Lower leg skin (tissue), 4 donors: ENCODE data around the gene NECAB2. TPM values are rescaled to one million over a fixed set of nuclear protein-coding genes. Genes with fewer than 3 reads are reported as not detected.

ENCODE experiments used
- DNase-seq, 2 donors: peaks; one replicate each; pipeline ENCODE4 v3.0.0-alpha.2; 2019; ENCODE audit warnings: low spot score in 2 of 2
- H3K4me3 ChIP-seq: fragments of 200-600 bp; sonication (generic); 2 replicates; pipeline ENCODE4 v1.5.1; 2017; ENCODE audit warnings: mild to moderate bottlenecking, low read depth; ENCODE audit not compliant: poor library complexity, severe bottlenecking
- POLR2A ChIP-seq, 2 donors: fragments of 450-650 bp; IDR thresholded peaks; one replicate each; pipeline ENCODE4 v1.6.1; 2016 to 2017; ENCODE audit warnings: antibody characterized with exemption in 2 of 2, mild to moderate bottlenecking in 1 of 2, moderate library complexity in 1 of 2
- WGBS, 2 donors: methylation state at CpG; one replicate each; pipeline ENCODE4 v1.1.5; 2018; 5-methylcytosine and 5-hydroxymethylcytosine counted together
- intact Hi-C: fragments of 100-400 bp; cut with DNase I; formaldehyde crosslinking; loops from one replicate; pipeline ENCODE4 v1.15.0; 2023; ENCODE audit warnings: low total_unique reads
- total RNA-seq, 4 donors: library from RNA; depleted of rRNA; stranded (reverse); fragments of >200 nt; gene quantifications; one replicate each; pipeline ENCODE4 v1.1.0, GENCODE V29; 2016
- TF ChIP-seq, protein P1 (sequence below), 3 donors: fragments of 450-650 bp; IDR thresholded peaks; one replicate each; pipeline ENCODE4 v1.5.1; 2016; ENCODE audit warnings: antibody characterized with exemption in 3 of 3, mild to moderate bottlenecking in 3 of 3, moderate library complexity in 2 of 3

NECAB2 gene
- total RNA-seq, 4 donors from 2014 or later: not detected

DNA sequence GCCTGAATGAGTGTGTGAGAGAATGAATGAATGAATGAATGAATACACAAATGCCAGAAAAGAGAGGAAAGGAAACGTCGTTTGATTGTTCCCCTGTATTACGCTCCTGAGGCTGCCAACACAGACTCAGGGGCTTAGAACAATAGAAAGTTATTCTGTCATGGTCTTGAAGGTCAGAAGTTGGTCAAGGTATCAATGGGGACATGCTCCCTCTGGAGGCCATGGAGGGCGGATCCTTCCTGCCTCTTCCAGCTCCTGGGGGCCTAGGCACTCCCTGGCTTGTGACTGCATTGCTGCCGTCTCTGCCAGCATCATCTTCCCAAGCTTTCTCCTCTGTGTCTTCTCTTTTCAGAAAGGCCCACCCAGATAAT, 76.1 kb downstream of the NECAB2 start:
- no peak for TF ChIP-seq POLR2A (IDR thresholded peaks at IDR 0.05)
- TF ChIP-seq, protein P1, sequence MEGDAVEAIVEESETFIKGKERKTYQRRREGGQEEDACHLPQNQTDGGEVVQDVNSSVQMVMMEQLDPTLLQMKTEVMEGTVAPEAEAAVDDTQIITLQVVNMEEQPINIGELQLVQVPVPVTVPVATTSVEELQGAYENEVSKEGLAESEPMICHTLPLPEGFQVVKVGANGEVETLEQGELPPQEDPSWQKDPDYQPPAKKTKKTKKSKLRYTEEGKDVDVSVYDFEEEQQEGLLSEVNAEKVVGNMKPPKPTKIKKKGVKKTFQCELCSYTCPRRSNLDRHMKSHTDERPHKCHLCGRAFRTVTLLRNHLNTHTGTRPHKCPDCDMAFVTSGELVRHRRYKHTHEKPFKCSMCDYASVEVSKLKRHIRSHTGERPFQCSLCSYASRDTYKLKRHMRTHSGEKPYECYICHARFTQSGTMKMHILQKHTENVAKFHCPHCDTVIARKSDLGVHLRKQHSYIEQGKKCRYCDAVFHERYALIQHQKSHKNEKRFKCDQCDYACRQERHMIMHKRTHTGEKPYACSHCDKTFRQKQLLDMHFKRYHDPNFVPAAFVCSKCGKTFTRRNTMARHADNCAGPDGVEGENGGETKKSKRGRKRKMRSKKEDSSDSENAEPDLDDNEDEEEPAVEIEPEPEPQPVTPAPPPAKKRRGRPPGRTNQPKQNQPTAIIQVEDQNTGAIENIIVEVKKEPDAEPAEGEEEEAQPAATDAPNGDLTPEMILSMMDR (IDR thresholded peaks at IDR 0.05): no peak
- no peak overlapping the region for H3K4me3 ChIP-seq
- intact Hi-C loops: no loop called here
- WGBS, 2 donors: 35 to 42% methylated on average over 5 of the region's 5 CpGs
- no peak for DNase-seq

DNA sequence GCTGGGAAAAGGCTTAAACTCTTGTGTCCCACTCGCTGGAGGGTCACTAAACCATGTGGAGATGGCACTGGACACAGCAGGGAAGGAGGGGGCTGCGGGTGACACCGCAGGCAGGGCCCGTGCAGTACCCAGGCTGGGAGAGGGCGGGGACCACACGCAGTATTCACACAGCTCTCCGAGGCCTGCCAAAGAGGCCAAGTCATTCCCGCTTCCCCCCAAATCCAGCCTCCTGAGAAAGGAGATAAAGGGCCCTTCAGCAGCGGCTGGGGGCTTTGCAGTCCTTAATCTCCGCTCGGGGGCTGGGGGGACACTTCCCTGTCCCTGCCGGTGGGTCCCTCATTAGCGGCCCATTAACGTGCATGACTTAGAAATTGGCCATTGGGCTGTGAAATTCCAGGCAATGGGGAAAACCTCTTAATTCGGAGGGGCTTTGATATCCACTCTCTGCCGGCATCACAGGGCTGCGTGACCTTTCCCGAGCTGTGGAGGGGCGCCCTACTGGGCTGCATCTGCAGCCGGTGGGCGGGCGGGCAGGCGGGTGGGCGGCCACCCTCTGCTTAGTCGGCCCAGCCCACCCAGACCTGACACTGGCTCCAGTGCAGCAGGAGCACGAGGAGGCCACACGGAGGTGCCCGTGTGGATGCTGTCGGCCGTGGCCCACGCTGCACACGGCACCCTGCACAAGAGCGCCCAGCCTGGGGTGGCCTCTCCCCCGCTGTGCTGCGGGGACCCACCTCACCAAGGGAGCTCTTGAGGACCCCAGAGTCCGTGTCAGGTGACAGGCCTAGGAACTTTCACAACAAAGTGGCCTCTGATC, 77.2 kb downstream of the NECAB2 start:
- DNase-seq: no peak
- H3K4me3 ChIP-seq: no peak overlapping the region
- TF ChIP-seq, protein P1 (IDR thresholded peaks at IDR 0.05): no peak
- no peak for TF ChIP-seq POLR2A (IDR thresholded peaks at IDR 0.05)
- 59 to 76% methylated on average over 27 to 31 of the region's 36 CpGs for WGBS, 2 donors
- intact Hi-C loops: loop anchor here (5.0 kb wide), 1 partner anchor 1973 kb away; no protein-coding TSS in a partner anchor

DNA sequence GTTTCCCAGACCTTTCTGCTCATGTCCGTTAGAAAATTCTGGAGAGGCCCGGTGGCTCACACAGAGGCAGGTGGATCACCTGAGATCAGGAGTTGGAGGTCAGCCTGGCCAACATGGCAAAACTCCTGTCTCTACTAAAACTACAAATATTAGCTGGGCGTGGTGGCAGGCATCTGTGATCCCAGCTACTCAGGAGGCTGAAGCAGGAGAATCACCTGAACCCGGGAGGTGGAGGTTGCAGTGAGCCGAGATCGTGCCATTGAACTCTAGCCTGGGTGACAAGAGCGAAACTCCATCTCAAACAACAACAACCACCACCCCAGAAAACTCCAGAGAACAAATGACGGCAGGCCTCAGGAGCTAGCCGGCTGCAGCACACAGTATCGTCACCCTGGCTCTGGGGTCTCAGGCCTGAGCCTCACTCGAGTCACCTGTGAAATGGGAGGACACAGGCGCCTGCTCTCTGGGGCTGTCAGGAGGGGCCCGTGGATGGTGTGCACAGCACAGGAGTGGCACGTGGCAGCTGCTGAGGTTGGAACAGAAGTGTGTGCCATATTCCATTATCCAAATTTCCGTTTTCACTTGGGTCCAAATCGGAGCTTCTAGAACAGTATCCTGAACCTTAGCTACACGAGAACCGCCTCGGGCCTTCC, 77.9 kb downstream of the NECAB2 start:
- 92 to 94% methylated on average over 19 of the region's 19 CpGs for WGBS, 2 donors
- intact Hi-C loops: loop anchor here (5.0 kb wide), 1 partner anchor 1974 kb away; no protein-coding TSS in a partner anchor

DNA sequence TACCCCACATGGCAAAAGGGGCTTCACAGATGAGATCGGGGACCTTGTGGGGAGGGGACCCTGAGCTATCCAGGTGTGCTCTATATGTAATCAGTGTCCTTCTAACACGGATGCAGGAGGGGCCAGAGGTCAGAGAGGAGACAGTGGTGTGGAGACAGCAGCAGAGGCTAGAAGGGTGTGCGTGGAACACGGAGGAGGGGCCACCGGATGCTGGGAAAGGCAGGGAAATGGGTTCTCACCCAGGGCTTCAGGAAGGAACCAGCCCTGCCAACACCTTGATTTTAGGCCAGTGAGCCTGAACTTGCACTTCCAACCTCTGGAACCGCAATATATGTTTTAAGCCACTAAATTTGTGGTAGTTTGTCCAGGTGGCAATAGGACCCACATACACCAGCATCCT, 79.2 kb downstream of the NECAB2 start:
- TF ChIP-seq POLR2A (IDR thresholded peaks at IDR 0.05): no peak
- TF ChIP-seq, protein P1 (IDR thresholded peaks at IDR 0.05): no peak
- no peak for DNase-seq
- 91 to 95% methylated on average over 6 of the region's 6 CpGs for WGBS, 2 donors
- intact Hi-C loops: loop anchor here (5.0 kb wide), 1 partner anchor 1975 kb away; no protein-coding TSS in a partner anchor
- H3K4me3 ChIP-seq: no peak overlapping the region

More for the DNA sequence above, 77.9 kb downstream of the NECAB2 start:
- no peak for DNase-seq
- no peak overlapping the region for H3K4me3 ChIP-seq
- no peak for TF ChIP-seq POLR2A (IDR thresholded peaks at IDR 0.05)
- TF ChIP-seq, protein P1 (IDR thresholded peaks at IDR 0.05): no peak

DNA sequence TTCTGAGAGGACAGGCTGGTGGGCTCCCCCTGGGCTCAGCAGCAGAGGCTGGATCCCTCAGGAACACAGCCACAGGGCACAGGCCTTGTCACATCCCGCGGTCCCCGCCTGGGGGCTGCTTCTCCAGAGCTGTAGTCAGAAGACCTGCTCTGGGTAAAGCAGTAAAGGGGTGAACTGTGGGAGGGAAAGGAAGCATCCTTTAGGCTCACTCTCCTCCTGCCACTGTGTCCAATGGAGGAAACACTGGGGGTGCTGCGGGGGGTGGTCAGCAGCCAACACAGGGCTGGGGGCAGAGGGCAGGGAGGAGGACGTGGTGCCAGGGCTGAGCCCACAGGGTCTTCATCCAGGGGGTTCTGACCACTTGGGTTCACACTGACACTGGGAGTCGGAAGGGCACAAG, 79.6 kb downstream of the NECAB2 start:
- intact Hi-C loops: loop anchor here (5.0 kb wide), 1 partner anchor 1975 kb away; no protein-coding TSS in a partner anchor
- 85 to 97% methylated on average over 5 to 6 of the region's 6 CpGs for WGBS, 2 donors
- TF ChIP-seq POLR2A (IDR thresholded peaks at IDR 0.05): no peak
- TF ChIP-seq, protein P1 (IDR thresholded peaks at IDR 0.05): no peak
- no peak overlapping the region for H3K4me3 ChIP-seq
- no peak for DNase-seq
